Right lobe of liver (tissue), 6 donors: ENCODE results near the gene TOMM70. TPM values are rescaled to one million over a fixed set of nuclear protein-coding genes. Genes with fewer than 3 reads are reported as not detected.
"Not testable (repeated sequence)": the region's sequence is repeated elsewhere in the genome, so short reads cannot be mapped to it uniquely, and the experiment has no call there.

Experiments used
- ATAC-seq, 4 donors: fragments of 200-7000 bp; cut with Tn5 transposase; one replicate each; pipeline ENCODE4 v1.9.1; 2020; ENCODE audit warnings: mild to moderate bottlenecking in 4 of 4, moderate library complexity in 4 of 4
- DNase-seq, 3 donors: peaks; one replicate each; pipeline ENCODE4 v3.0.0-alpha.2; 2020
- H3K27ac ChIP-seq, 3 donors: fragments of 200-600 bp; one replicate each; pipeline ENCODE4 v1.8.0; 2022
- H3K27me3 ChIP-seq, 2 donors: fragments of 200-600 bp; one replicate each; pipeline ENCODE4 v1.8.0; 2022
- H3K36me3 ChIP-seq, 4 donors: fragments of 200-600 bp; sonication (generic) in 1 of 4; one replicate each; pipeline versions ENCODE4 v1.5.1 to v1.8.0; 2017 to 2022; ENCODE audit warnings: control low read depth in 1 of 4
- H3K4me1 ChIP-seq, 4 donors: fragments of 200-600 bp; sonication (generic) in 1 of 4; one replicate each; pipeline versions ENCODE4 v1.5.1 to v1.8.0; 2017 to 2022; ENCODE audit warnings: control low read depth in 1 of 4
- H3K4me3 ChIP-seq, 3 donors: fragments of 200-600 bp; one replicate each; pipeline ENCODE4 v1.8.0; 2022
- H3K9me3 ChIP-seq, 4 donors: fragments of 200-600 bp; sonication (generic) in 1 of 4; one replicate each; pipeline versions ENCODE4 v1.5.1 to v1.8.0; 2017 to 2022; ENCODE audit warnings: control low read depth in 1 of 4
- CTCF ChIP-seq, 4 donors: fragments of 200-600 bp in 3 of 4; fragments of 450-650 bp in 1 of 4; IDR thresholded peaks; one replicate each; pipeline versions ENCODE4 v1.5.1 to v1.8.0; 2016 to 2022; ENCODE audit warnings: antibody characterized with exemption in 4 of 4, mild to moderate bottlenecking in 2 of 4
- POLR2A ChIP-seq: fragments of 450-650 bp; IDR thresholded peaks from one replicate; pipeline ENCODE4 v1.6.1; 2017; ENCODE audit warnings: antibody characterized with exemption, mild to moderate bottlenecking
- WGBS: methylation state at CpG from one replicate; pipeline ENCODE4 v1.1.6; 2018; ENCODE audit warnings: low coverage, low lambda C conversion rate; ENCODE audit not compliant: insufficient coverage; ENCODE audit errors: missing lambda C conversion rate; 5-methylcytosine and 5-hydroxymethylcytosine counted together
- intact Hi-C, 2 donors: fragments of 100-400 bp; cut with DNase I; formaldehyde crosslinking; loops; one replicate each; pipeline versions ENCODE4 v1.11.2 to v1.14.1; 2022
- total RNA-seq, 6 experiments: library from RNA; depleted of rRNA in 2 of 6; stranded (reverse); fragments of >200 nt in 2 of 6; fragmentation: NEBNext Ultra II Directional in 3 of 6; extraction: Animal tissue kit (Norgen Biotek cat#: 25700) in 3 of 6; gene quantifications; one replicate each; pipeline versions ENCODE4 v1.1.0 to v1.2.4, GENCODE V29; 2016 to 2023
- donor health status: DM: no; HTN: yes; CAD: no.
- donor health status: DM: no; HTN: no; CAD: no.
- donor health status: DM: no; HTN: no; CAD: no.
- donor health status: DM: no; HTN: yes; CAD: no.
- donor health status: DM: no; HTN: yes; CAD: no.

Gene TOMM70
- total RNA-seq, 6 experiments from 2014 or later: 30.2 to 44.9 (median 39.6) TPM

- H3K4me1 ChIP-seq: peaks cover 0 to 55% (median 11%) of the 10 kb centered on the region in 4 donors
- no peaks in the 10 kb centered on the region for H3K27me3 ChIP-seq
- peak overlapping the region in 2 of 3 donors; percentile 21 to 77 for H3K27ac ChIP-seq
- peaks cover 3 to 37% (median 16%) of the 10 kb centered on the region in 4 donors for H3K36me3 ChIP-seq
- H3K4me3 ChIP-seq: no peak overlapping the region
- no peaks in the 10 kb centered on the region for H3K9me3 ChIP-seq
- WGBS: 91% methylated on average over 4 of the region's 5 CpGs
- DNase-seq: no peak
- intact Hi-C loops: no loop called here
- ATAC-seq: no peak
- TF ChIP-seq POLR2A (no peak), CTCF (IDR thresholded peaks at IDR 0.05) (no peak)
Measured at GRCh38 chr3:100339786-100340185, 61.1 kb downstream of the TOMM70 start.

GRCh38 chr3:100338911-100339310 is 62.0 kb downstream of the TOMM70 start:
- intact Hi-C loops: no loop called here
- H3K4me3 ChIP-seq: no peak overlapping the region
- H3K27ac ChIP-seq: peak overlapping the region in 2 of 3 donors; percentile 33 to 77
- ATAC-seq: no peak
- TF ChIP-seq POLR2A (no peak), CTCF (IDR thresholded peaks at IDR 0.05) (no peak)
- no peaks in the 10 kb centered on the region for H3K27me3 ChIP-seq
- no peak for DNase-seq
- peaks cover 0 to 29% (median 12%) of the 10 kb centered on the region in 4 donors for H3K36me3 ChIP-seq
- peaks cover 0 to 55% (median 14%) of the 10 kb centered on the region in 4 donors for H3K4me1 ChIP-seq
- WGBS: 57% methylated on average over 10 of the region's 10 CpGs
- no peaks in the 10 kb centered on the region for H3K9me3 ChIP-seq

- intact Hi-C loops, DNase-seq, H3K9me3 ChIP-seq: not testable (repeated sequence)
Measured at GRCh38 chr3:100336229-100336628, 64.7 kb downstream of the TOMM70 start.

GRCh38 chr3:100335434-100335833 is 65.5 kb downstream of the TOMM70 start:
- peak in 2 of 4 donors; percentile 6 for ATAC-seq
- peaks cover 0 to 52% (median 14%) of the 10 kb centered on the region in 4 donors for H3K4me1 ChIP-seq
- intact Hi-C loops: no loop called here
- H3K9me3 ChIP-seq: no peaks in the 10 kb centered on the region
- peak in 1 of 3 donors; percentile 34 for DNase-seq
- no peaks in the 10 kb centered on the region for H3K27me3 ChIP-seq
- peak overlapping the region; percentile 66 to 80 (median 70) for H3K4me3 ChIP-seq
- WGBS: 50% methylated on average over 13 of the region's 14 CpGs
- peaks cover 0 to 7% (median 0%) of the 10 kb centered on the region in 4 donors for H3K36me3 ChIP-seq
- no peak for TF ChIP-seq CTCF (IDR thresholded peaks at IDR 0.05)
- no peak for TF ChIP-seq POLR2A
- peak overlapping the region; percentile 86 to 97 (median 90) for H3K27ac ChIP-seq

More at GRCh38 chr3:100336229-100336628, 64.7 kb downstream of the TOMM70 start:
- H3K27me3 ChIP-seq, ATAC-seq, H3K4me3 ChIP-seq, H3K36me3 ChIP-seq: not testable (repeated sequence)
- H3K27ac ChIP-seq: peak overlapping the region in 1 of 3 donors; percentile 97
- H3K4me1 ChIP-seq: peaks cover 0 to 55% (median 18%) of the 10 kb centered on the region in 4 donors
- WGBS: 67% methylated on average over 4 of the region's 10 CpGs

GRCh38 chr3:100334488-100335351 is 66.2 kb downstream of the TOMM70 start, which contains the start of gene NIT2:
NIT2 (plus strand) TSS chr3:100334757; CDS start chr3:100334792, 35 bp downstream.
- H3K27me3 ChIP-seq: no peaks in the 10 kb centered on the region

More at GRCh38 chr3:100334488-100335351, 66.2 kb downstream of the TOMM70 start, which contains the start of gene NIT2:
- peaks cover 0 to 50% (median 13%) of the 10 kb centered on the region in 4 donors for H3K4me1 ChIP-seq
- H3K9me3 ChIP-seq: no peaks in the 10 kb centered on the region
- DNase-seq (peak; percentile 93 to 94 (median 94)), ATAC-seq (peak; percentile 90 to 97 (median 92))
- TF ChIP-seq POLR2A: peak; percentile 93
- no peak for TF ChIP-seq CTCF (IDR thresholded peaks at IDR 0.05)
- intact Hi-C loops: no loop called here
- peak within 1 kb of the TSS; percentile 86 to 97 (median 90) for H3K27ac ChIP-seq
- peaks cover 0 to 3% (median 0%) of the 10 kb centered on the region in 4 donors for H3K36me3 ChIP-seq
- H3K4me3 ChIP-seq: peak within 1 kb of the TSS; percentile 66 to 80 (median 70)
- WGBS: 0% methylated on average over 12 of the region's 77 CpGs
